Upper lobe of left lung (tissue), 6 donors: ENCODE measurements around the gene PIGV. TPM values are rescaled to one million over a fixed set of nuclear protein-coding genes. Genes with fewer than 3 reads are reported as not detected.

ENCODE experiments used
- ATAC-seq, 2 donors: fragments of 200-7000 bp; cut with Tn5 transposase; one replicate each; pipeline ENCODE4 v1.9.1; 2022; ENCODE audit warnings: mild to moderate bottlenecking in 2 of 2, moderate library complexity in 2 of 2; ENCODE audit not compliant: low FRiP score in 2 of 2
- DNase-seq, 2 donors: peaks; one replicate each; pipeline ENCODE4 v3.0.0-alpha.2; 2019 to 2020
- H3K27ac ChIP-seq, 4 donors: fragments of 200-600 bp; sonication (generic); one replicate each; pipeline ENCODE4 v1.5.1; 2016 to 2019
- H3K27me3 ChIP-seq, 4 donors: fragments of 200-600 bp; sonication (generic); one replicate each; pipeline ENCODE4 v1.5.1; 2017 to 2019
- H3K36me3 ChIP-seq, 4 donors: fragments of 200-600 bp; sonication (generic); one replicate each; pipeline ENCODE4 v1.5.1; 2016 to 2019
- H3K4me1 ChIP-seq, 4 donors: fragments of 200-600 bp; sonication (generic); one replicate each; pipeline ENCODE4 v1.5.1; 2018 to 2019
- H3K4me3 ChIP-seq, 4 donors: fragments of 200-600 bp; sonication (generic); one replicate each; pipeline ENCODE4 v1.5.1; 2017 to 2019; ENCODE audit warnings: mild to moderate bottlenecking in 2 of 4, moderate library complexity in 1 of 4
- H3K9me3 ChIP-seq, 4 donors: fragments of 200-600 bp; sonication (generic); one replicate each; pipeline ENCODE4 v1.5.1; 2018 to 2019
- EP300 ChIP-seq, 4 donors: sonication (generic); formaldehyde crosslinking; IDR thresholded peaks; one replicate each; pipeline ENCODE4 v1.5.1; 2017; ENCODE audit warnings: antibody characterized with exemption in 4 of 4, control low read depth in 2 of 4
- POLR2A ChIP-seq, 4 donors: fragments of 450-650 bp; IDR thresholded peaks; one replicate each; pipeline ENCODE4 v1.5.1; 2016 to 2017; ENCODE audit warnings: antibody characterized with exemption in 4 of 4, mild to moderate bottlenecking in 2 of 4
- POLR2AphosphoS5 ChIP-seq, 2 donors: sonication (generic); formaldehyde crosslinking; IDR thresholded peaks; one replicate each; pipeline ENCODE4 v1.5.1; 2017; ENCODE audit warnings: antibody characterized with exemption in 2 of 2
- WGBS, 2 donors: methylation state at CpG; one replicate each; pipeline ENCODE4 v1.1.5; 2017 to 2018; 5-methylcytosine and 5-hydroxymethylcytosine counted together
- total RNA-seq, 6 donors: library from RNA; depleted of rRNA in 4 of 6; stranded (reverse); fragments of >200 nt in 4 of 6; gene quantifications; one replicate each; pipeline versions ENCODE4 v1.1.0 to v1.2.1, GENCODE V29; 2016 to 2021
- TF ChIP-seq, protein P1 (sequence below), 6 experiments: fragments of 450-650 bp in 4 of 6; fragments of 200-600 bp in 2 of 6; sonication (generic) in 2 of 6; IDR thresholded peaks; one replicate each; pipeline ENCODE4 v1.5.1; 2016 to 2019; ENCODE audit warnings: antibody characterized with exemption in 6 of 6
- donor health status: DM: no; HTN: no; CAD: no; lungs with moderate emphysema.
- donor health status: DM: no; HTN: yes; CAD: no; lungs with severe emphysema.

The PIGV gene
- total RNA-seq, 6 donors from 2014 or later, result 11.9 to 25.1 (median 17.5) TPM

GRCh38 chr1:26754086-26754874, 33.5 kb upstream of the PIGV start:
- Histone ChIP-seq H3K27ac (peak overlapping the region in 2 of 4 donors; percentile 73 to 84), H3K36me3 (peaks cover 0 to 64% (median 13%) of the 10 kb centered on the region in 4 donors), H3K4me1 (peaks cover 37 to 53% (median 46%) of the 10 kb centered on the region in 4 donors), H3K27me3 (no peaks in the 10 kb centered on the region), H3K4me3 (no peak overlapping the region), H3K9me3 (no peaks in the 10 kb centered on the region)
- DNase-seq (no peak), ATAC-seq (no peak)
- no peak for TF ChIP-seq POLR2AphosphoS5 (IDR thresholded peaks at IDR 0.05)
- TF ChIP-seq, protein P1, sequence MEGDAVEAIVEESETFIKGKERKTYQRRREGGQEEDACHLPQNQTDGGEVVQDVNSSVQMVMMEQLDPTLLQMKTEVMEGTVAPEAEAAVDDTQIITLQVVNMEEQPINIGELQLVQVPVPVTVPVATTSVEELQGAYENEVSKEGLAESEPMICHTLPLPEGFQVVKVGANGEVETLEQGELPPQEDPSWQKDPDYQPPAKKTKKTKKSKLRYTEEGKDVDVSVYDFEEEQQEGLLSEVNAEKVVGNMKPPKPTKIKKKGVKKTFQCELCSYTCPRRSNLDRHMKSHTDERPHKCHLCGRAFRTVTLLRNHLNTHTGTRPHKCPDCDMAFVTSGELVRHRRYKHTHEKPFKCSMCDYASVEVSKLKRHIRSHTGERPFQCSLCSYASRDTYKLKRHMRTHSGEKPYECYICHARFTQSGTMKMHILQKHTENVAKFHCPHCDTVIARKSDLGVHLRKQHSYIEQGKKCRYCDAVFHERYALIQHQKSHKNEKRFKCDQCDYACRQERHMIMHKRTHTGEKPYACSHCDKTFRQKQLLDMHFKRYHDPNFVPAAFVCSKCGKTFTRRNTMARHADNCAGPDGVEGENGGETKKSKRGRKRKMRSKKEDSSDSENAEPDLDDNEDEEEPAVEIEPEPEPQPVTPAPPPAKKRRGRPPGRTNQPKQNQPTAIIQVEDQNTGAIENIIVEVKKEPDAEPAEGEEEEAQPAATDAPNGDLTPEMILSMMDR (IDR thresholded peaks at IDR 0.05), result no peak
- no peak for TF ChIP-seq POLR2A (IDR thresholded peaks at IDR 0.05)
- no peak for TF ChIP-seq EP300 (IDR thresholded peaks at IDR 0.05)
- whole genome bisulfite sequencing, 2 donors, result 84 to 86% methylated on average over 5 of the region's 5 CpGs

- no peak overlapping the region for H3K27ac ChIP-seq
- no peak for DNase-seq
- no peak overlapping the region for H3K4me3 ChIP-seq
- no peak for ATAC-seq
- no peaks in the 10 kb centered on the region for H3K9me3 ChIP-seq
- 92 to 97% methylated on average over 3 of the region's 3 CpGs for WGBS, 2 donors
- TF ChIP-seq POLR2AphosphoS5 (IDR thresholded peaks at IDR 0.05), result no peak
- TF ChIP-seq, protein P1 (IDR thresholded peaks at IDR 0.05), result no peak
- TF ChIP-seq EP300 (IDR thresholded peaks at IDR 0.05), result no peak
- TF ChIP-seq POLR2A (IDR thresholded peaks at IDR 0.05), result no peak
- H3K36me3 ChIP-seq, result peaks cover 12 to 72% (median 40%) of the 10 kb centered on the region in 4 donors
- H3K27me3 ChIP-seq, result no peaks in the 10 kb centered on the region
- peaks cover 6 to 16% (median 11%) of the 10 kb centered on the region in 4 donors for H3K4me1 ChIP-seq
Measured at GRCh38 chr1:26758358-26758757, 29.4 kb upstream of the PIGV start.

DNA sequence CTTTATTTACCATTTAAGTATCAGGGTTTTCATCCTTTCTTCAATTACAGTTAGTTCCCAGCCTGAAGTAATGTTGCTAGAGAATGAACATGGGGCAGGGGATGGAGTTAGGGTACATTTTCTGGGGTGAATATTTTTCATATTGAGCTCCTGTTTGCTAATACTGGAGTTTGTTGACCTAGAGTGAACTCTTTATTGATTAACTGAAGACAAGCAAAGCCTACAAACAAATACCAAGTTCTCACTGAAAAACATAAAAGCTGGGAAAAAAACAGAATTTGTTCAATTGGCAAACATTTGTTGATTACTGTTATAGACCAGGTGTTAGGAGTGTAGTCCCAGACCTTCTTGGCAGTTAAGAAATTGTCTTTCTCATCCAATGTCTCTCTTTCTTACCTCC, 28.2 kb upstream of the PIGV start:
- no peak overlapping the region for H3K27ac ChIP-seq
- no peaks in the 10 kb centered on the region for H3K9me3 ChIP-seq
- H3K27me3 ChIP-seq, result no peaks in the 10 kb centered on the region
- no peak for ATAC-seq
- DNase-seq, result no peak
- TF ChIP-seq POLR2A (IDR thresholded peaks at IDR 0.05) (no peak), EP300 (IDR thresholded peaks at IDR 0.05) (no peak)
- TF ChIP-seq, protein P1 (IDR thresholded peaks at IDR 0.05), result no peak
- H3K4me1 ChIP-seq, result peaks cover under 1 to 5% (median 2%) of the 10 kb centered on the region in 4 donors
- no peak overlapping the region for H3K4me3 ChIP-seq
- peaks cover 12 to 78% (median 48%) of the 10 kb centered on the region in 4 donors for H3K36me3 ChIP-seq

DNA sequence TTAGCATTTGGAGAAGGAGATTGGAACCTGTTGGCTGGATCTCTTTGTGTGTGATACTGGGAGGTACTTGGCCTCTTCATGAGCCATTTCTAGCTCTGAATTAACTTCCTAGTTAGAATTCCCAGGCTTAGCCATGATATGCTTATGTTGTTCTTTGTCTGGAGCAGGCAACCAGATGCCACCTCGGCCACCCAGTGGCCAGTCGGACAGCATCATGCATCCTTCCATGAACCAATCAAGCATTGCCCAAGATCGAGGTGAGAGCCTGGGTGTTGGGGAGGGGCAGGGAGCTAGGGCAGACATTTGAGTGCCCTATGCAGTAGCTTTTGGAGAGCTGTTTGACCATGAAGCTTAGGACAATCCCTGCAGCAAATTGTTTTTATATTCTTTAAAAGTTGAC, 26.5 kb upstream of the PIGV start:
- 30 to 63% methylated on average over 1 to 3 of the region's 3 CpGs for WGBS, 2 donors
- no peaks in the 10 kb centered on the region for H3K9me3 ChIP-seq
- TF ChIP-seq POLR2AphosphoS5 (IDR thresholded peaks at IDR 0.05) (no peak), EP300 (IDR thresholded peaks at IDR 0.05) (no peak), POLR2A (IDR thresholded peaks at IDR 0.05) (no peak)
- TF ChIP-seq, protein P1 (IDR thresholded peaks at IDR 0.05), result peak in 1 of 6 experiments; percentile 9
- ATAC-seq (no peak), DNase-seq (no peak)
- H3K27ac ChIP-seq, result no peak overlapping the region
- H3K27me3 ChIP-seq, result no peaks in the 10 kb centered on the region
- no peak overlapping the region for H3K4me3 ChIP-seq
- peaks cover 22 to 90% (median 60%) of the 10 kb centered on the region in 4 donors for H3K36me3 ChIP-seq
- H3K4me1 ChIP-seq, result no peaks in the 10 kb centered on the region
